ENCODE measurements around the gene PGAM5.

GRCh38 chr12:132690112-132690511 is 20.5 kb upstream of the PGAM5 start:
- TF ChIP-seq CTCF (IDR thresholded peaks at IDR 0.05), result no peak
- TF ChIP-seq POLR2A (IDR thresholded peaks at IDR 0.05), result no peak
